Activated CD8-positive, alpha-beta memory T cell treated with anti-CD3 and anti-CD28 coated beads, Interleukin-2, amount 50 U/mL, for 24 hours (primary cell): ENCODE measurements around the gene OR8K5.
"Not testable (repeated sequence)": the region's sequence is repeated elsewhere in the genome, so short reads cannot be mapped to it uniquely, and the experiment has no call there.

Experiments
- DNase-seq: peaks from one replicate; pipeline ENCODE4 v3.0.0-alpha.2; 2020; ENCODE audit errors: extremely low read depth

Gene OR8K5

GRCh38 chr11:56160217-56160616, at the start of gene OR8K5:
OR8K5 (minus strand) TSS chr11:56160317; CDS start chr11:56160317, 0 bp downstream.
- DNase-seq = no peak

GRCh38 chr11:56207790-56208189, 47.7 kb upstream of the OR8K5 start:
- no peak for DNase-seq

GRCh38 chr11:56197367-56197766, 37.2 kb upstream of the OR8K5 start:
- DNase-seq = no peak

- no peak for DNase-seq
Measured at GRCh38 chr11:56196705-56197104, 36.6 kb upstream of the OR8K5 start.

- no peak for DNase-seq
Measured at GRCh38 chr11:56188602-56189001, 28.5 kb upstream of the OR8K5 start.

DNA sequence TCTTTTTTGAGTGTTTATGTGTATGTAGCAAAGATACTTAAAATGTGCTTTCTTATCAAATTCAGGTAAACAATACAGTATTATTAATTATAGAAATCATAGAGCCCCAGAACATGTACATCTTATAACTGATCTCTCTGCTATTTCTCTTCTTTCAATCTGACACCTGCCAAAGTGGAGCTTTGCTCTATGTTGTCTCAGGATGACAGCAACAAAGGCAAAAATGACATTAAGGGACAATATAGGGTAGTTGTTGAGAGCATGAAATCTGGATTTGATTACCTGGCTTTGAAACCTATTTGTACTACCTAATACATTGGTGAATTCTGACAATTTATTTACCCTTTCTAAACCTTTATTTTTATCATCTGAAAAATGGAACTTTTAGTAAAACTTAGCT, 23.3 kb upstream of the OR8K5 start:
- no peak for DNase-seq

GRCh38 chr11:56176318-56176717, 16.2 kb upstream of the OR8K5 start, which contains the start of gene OR5J2:
OR5J2 (plus strand) TSS chr11:56176618; CDS start chr11:56176618, 0 bp downstream.
- no peak for DNase-seq

- no peak for DNase-seq
Measured at GRCh38 chr11:56172256-56172830, 12.2 kb upstream of the OR8K5 start.

GRCh38 chr11:56163804-56164203, 3.7 kb upstream of the OR8K5 start:
- DNase-seq = no peak

- no peak for DNase-seq
Measured at GRCh38 chr11:56152333-56152732, 7.8 kb downstream of the OR8K5 start.

- no peak for DNase-seq
Measured at GRCh38 chr11:56151376-56151775, 8.7 kb downstream of the OR8K5 start.

DNA sequence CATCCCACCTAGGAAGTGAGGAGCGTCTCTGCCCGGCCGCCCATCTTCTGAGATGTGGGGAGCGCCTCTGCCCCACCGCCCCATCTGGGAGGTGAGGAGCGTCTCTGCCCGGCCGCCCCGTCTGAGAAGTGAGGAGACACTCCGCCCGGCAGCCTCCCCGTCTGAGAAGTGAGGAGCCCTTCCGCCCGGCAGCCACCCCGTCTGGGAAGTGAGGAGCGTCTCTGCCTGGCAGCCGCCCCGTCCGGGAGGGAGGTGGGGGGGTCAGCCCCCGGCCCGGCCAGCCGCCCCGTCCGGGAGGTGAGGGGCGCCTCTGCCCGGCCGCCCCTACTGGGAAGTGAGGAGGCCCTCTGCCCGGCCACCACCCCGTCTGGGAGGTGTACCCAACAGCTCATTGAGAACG, 16.4 kb downstream of the OR8K5 start:
- DNase-seq = not testable (repeated sequence)

DNA sequence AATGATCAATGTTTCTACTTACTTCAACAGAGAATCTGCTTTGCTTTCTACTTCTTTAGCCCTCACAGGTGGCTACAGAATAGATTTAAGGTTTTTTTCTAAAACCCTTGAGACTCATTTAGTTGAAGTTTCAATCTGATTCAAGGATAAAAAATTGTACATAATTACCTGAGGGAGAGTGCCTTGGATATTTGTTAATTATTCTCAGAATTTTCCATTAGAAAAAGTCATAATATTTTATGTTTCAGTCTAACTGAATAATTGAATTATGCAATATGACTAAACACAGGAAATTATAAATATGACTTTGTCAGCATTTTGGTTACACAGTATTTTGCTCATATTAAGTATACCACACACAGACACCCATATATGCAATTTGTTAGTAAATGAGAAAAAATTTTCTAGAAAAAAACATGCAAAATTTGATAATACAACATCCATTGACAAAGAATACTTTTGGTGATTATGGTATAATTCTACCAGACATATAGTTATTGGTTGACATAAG, 19.9 kb downstream of the OR8K5 start, which contains the start of gene OR8J3:
OR8J3 (minus strand) TSS at position 51 of the 511 bp plus-strand sequence. CDS start 2,483 bp downstream, outside the sequence.
- no peak for DNase-seq

DNA sequence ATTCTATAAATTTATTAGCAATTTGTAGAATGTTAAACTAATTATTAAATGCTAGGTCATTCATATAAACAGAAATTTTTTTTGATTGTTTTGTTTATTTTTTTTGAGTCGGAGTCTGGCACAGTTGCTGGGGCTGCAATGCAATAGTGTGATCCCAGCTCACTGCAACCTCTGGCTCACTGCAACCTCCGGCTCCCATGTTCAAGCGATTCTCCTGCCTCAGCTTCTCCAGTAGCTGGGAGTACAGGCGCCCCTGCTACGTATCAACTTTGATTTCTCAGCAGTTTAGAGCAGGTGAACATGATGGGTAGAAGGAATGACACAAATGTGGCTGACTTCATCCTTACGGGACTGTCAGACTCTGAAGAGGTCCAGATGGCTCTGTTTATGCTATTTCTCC, 38.0 kb downstream of the OR8K5 start, which contains the start of gene OR8H3:
OR8H3 (plus strand) TSS at position 301 of the 400 bp plus-strand sequence; CDS start at position 301, 0 bp downstream.
- DNase-seq = no peak
